HG02588 (cell line): ENCODE results near the gene GDF2.

ENCODE experiments used
- ATAC-seq: cut with Tn5 transposase; IDR thresholded peaks from one replicate; pipeline ENCODE4 v1.9.1; 2021; ENCODE audit warnings: mild to moderate bottlenecking, moderate library complexity; ENCODE audit not compliant: unreplicated experiment

GDF2 gene

GRCh38 chr10:47366731-47367460, 44.6 kb downstream of the GDF2 start:
- ATAC-seq: no peak

- ATAC-seq: no peak
Observed at GRCh38 chr10:47367646-47368045, 45.4 kb downstream of the GDF2 start.

GRCh38 chr10:47368431-47369180, 46.4 kb downstream of the GDF2 start:
- ATAC-seq: no peak

DNA sequence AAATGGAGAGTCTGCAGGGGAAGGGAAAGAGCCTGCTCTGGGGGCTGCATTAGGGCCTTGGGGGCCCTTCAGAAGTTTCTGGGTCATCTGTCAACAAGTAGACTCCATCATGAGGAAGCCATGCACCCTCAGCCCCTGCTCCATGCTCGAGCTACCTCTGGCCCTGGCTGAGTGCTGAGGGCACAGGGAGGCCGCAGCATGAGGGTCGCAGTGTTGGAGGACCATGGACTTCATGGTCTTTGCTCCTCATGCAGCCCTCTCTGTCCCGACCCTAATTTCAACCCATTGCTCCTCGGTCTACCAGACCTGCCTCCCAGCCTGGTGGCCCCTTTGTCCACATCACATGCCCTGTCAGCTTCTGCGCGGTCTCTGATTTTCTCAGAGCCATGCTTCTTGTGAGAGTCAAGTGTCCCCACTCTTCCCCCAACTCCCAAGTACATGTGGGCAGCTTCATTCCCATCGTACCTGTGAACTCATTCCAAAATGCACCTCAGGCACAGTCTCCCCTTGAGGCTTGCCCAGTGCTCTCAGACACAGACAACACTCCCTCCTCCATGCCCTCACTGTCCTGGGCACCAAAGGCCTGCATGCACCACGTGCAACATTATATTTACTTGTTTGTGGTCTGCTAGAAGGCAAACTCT, 47.1 kb downstream of the GDF2 start:
- ATAC-seq: no peak

- ATAC-seq: no peak
Observed at GRCh38 chr10:47370015-47370767, 47.9 kb downstream of the GDF2 start.

DNA sequence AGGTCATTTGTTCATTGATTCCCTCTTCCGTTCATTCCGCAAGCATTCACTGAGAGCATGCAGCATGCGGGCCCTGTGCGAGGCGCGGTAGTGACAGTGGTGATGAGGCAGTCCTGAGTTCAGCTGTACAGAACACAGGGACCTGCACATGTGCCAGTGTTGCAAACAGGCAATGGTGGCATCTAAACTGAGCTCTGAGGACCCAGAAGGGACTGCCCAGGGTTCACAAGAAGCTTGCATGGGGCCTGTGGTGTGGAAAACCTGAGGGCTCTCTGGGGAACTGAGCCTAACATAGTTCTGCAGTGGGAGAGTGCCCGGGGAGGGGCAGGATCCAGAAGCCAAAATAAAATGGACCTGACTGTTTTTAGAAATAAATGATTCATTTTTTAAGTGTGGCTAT, 48.6 kb downstream of the GDF2 start:
- no peak for ATAC-seq

DNA sequence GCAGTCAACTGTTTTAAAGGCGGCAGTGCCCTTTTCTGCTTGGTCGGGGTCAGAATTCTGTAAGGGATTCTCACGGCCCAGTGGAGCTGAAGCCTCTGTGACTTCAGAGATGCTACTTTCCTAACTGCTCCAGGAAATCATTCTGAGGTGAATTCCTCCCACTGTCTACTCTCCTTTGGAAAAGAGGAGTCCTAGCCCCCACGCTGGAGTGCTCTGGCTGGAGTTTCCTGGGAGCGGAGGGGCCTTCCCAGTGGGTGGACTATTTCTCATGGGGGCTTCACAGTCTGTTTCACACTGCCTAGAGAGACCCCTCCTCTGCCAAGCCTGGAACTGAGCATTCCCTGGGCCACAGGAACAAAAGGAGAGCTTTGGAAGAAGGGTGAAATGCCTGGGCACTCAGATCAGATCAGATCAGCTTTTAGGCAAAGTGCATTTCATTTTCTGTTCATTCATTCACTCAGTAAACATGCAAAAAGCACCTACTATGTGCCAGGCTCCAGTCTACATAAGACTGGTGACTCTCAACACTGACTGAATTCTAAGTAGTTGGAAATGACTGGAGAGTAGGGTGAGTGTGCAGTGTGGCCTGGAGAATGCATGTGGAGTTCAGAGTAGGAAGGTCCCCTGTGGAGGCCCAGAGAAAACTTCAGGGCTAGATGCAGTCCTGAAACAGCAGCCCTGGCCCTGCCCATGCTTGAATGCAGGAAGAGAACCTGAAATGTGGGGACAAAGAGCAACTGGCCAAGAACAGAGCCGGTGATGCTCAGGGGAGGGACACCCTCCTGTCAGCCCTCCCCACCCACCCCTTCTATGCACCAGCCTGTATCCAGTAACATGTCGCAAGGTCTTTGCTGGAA, 49.6 kb downstream of the GDF2 start:
- ATAC-seq: no peak

GRCh38 chr10:47372726-47373125, 50.5 kb downstream of the GDF2 start:
- ATAC-seq: no peak

DNA sequence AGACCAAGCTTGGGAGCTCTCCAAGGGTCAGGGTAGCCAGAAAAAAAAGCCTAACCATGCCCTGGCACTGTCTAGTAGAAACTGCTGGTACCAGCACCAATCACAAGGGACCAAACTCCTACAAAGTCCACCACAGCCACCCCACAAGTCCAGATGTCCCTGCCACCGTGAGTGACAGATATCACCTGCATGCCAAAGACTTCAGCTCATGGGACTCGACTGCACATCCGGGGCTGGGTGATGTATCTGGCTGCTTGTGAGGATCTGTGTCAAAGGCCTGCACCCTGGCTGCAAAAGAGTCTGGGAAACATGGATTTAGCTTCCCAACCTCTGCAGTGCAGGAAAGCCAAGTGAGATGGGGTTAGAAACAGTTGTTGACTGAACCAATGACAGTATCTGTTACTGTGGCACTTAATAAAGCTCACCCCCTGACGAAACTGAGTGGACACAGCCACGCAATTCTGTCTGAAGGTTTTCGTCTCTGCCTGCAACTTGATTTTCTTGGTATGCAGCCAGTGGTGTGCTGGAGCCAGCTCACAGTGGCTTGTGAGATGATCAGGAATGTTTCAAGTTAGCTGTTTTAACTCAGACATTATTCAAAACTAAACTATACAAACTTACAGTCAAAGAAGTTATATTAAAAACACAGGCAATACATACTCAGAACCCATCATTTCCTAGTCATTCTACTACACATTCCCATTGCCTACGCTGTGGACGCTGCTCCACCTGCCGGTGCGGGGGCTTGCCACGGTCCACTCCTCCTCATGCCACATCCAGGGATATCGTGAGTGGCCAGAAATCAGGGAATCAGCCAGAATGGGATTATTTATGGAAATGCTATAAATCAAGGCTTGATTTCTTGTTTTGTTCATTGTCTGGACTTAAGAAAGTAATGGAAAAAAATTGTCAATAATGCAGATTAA, 52.6 kb downstream of the GDF2 start:
- no peak for ATAC-seq

GRCh38 chr10:47376522-47377220, 54.4 kb downstream of the GDF2 start:
- no peak for ATAC-seq
